Heart left ventricle (tissue), 13 donors: ENCODE measurements around the gene ZNF839.

Experiments used
- POLR2A ChIP-seq, 2 donors: fragments of 450-650 bp; IDR thresholded peaks; one replicate each; pipeline ENCODE4 v1.6.1; 2017; ENCODE audit warnings: antibody characterized with exemption in 2 of 2, mild to moderate bottlenecking in 2 of 2, moderate library complexity in 2 of 2
- TF ChIP-seq, protein P1 (sequence below), 12 donors: fragments of 200-600 bp; sonication (generic) in 4 of 12; IDR thresholded peaks; one replicate each; pipeline versions ENCODE4 v1.5.0 to v1.8.0; 2018 to 2022; ENCODE audit warnings: antibody characterized with exemption in 12 of 12, mild to moderate bottlenecking in 5 of 12
- donor health status: ischemic (EF 13 %, LVEDD 7.1; RV severe dilation, severe dysfunction).
- donor health status: DM: no; HTN: yes; CAD: no.
- donor health status: DM: no; HTN: no; CAD: no.
- donor health status: ischemic (EF 25% LVEDD 6.9; RV normal size, moderate dysfunction).
- donor health status: ischemic (EF 25% LVEDD 5.7; RV mildly dilated, moderate dysfunction).
- donor health status: ischemic (EF 35%, LVEDD 5.7; RV mildly dilated, moderate dysfunction).
- donor health status: nonischemic (EF 11% LVEDD 7.7; RV severe dilation, severe dysfunction).
- donor health status: DM: yes; HTN: yes; CAD: no.
- donor health status: PGD.
- donor health status: ischemic (EF 29% LVEDD 5.4; RV normal size, mild dysfunction).
- donor health status: nonischemic (EF 23%, LVEDD 6.1; RV moderate dilation, normal function).

DNA sequence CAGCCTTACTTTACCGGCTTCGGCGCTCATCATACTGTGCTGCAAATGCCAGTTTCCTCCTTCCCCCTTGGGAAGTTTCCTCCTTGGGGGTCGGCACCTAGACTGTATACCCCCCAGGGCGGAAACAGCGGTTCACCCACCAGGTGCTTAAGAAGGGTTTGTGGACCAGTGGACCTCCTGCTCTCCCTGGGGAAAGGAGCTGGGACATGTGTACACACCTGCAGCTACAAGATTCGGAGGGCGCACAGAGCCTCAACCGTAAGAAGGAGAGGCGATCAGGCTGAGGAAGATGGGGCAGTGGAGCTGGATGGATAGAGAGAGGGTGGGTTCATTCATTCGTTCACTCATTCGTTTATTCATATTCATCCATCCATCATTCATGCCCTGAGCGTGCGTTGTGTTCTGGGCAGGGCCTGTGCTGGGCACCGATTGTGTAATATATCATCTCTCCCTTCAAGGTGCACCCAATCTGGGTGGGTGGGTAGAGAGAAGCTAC lies 717 bp upstream of the ZNF839 start:
- TF ChIP-seq, protein P1, sequence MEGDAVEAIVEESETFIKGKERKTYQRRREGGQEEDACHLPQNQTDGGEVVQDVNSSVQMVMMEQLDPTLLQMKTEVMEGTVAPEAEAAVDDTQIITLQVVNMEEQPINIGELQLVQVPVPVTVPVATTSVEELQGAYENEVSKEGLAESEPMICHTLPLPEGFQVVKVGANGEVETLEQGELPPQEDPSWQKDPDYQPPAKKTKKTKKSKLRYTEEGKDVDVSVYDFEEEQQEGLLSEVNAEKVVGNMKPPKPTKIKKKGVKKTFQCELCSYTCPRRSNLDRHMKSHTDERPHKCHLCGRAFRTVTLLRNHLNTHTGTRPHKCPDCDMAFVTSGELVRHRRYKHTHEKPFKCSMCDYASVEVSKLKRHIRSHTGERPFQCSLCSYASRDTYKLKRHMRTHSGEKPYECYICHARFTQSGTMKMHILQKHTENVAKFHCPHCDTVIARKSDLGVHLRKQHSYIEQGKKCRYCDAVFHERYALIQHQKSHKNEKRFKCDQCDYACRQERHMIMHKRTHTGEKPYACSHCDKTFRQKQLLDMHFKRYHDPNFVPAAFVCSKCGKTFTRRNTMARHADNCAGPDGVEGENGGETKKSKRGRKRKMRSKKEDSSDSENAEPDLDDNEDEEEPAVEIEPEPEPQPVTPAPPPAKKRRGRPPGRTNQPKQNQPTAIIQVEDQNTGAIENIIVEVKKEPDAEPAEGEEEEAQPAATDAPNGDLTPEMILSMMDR (IDR thresholded peaks at IDR 0.05), result no peak
- TF ChIP-seq POLR2A (IDR thresholded peaks at IDR 0.05), result no peak
